B cell (primary cell): Measurements from ENCODE around the gene C12orf57. TPM values are rescaled to one million over a fixed set of nuclear protein-coding genes. Genes with fewer than 3 reads are reported as not detected.

Source experiments
- ATAC-seq: fragments of 200-7000 bp; cut with Tn5 transposase; one replicate; pipeline ENCODE4 v1.10.0; 2021; ENCODE audit warnings: low read depth, mild to moderate bottlenecking, moderate number of reproducible peaks, moderate library complexity
- CTCF ChIA-PET: fragments of 350-600 bp; sonication (Branson Sonifier 250); formaldehyde crosslinking; loops from one replicate; lab custom pipeline; 2021; ENCODE audit warnings: antibody characterized with exemption, inconsistent platforms; lab: Charles Lee
- POLR2A ChIA-PET: fragments of 350-600 bp; sonication (Branson Sonifier 250); formaldehyde crosslinking; loops from one replicate; lab custom pipeline; 2021; ENCODE audit warnings: antibody characterized with exemption; lab: Charles Lee
- DNase-seq: peaks from one replicate; pipeline ENCODE4 v3.0.0; 2013
- H2AFZ ChIP-seq: 2 replicates; pipeline ENCODE4 v1.6.1; 2012; ENCODE audit warnings: mild to moderate bottlenecking, low read depth, low read length; ENCODE audit not compliant: insufficient read depth, poor library complexity, severe bottlenecking
- H3K27ac ChIP-seq, 2 donors: 1 replicate in 1 of 2; 2 replicates in 1 of 2; pipeline ENCODE4 v1.5.1; 2012 to 2013; ENCODE audit warnings: low read length in 2 of 2, mild to moderate bottlenecking in 2 of 2, moderate library complexity in 1 of 2
- H3K27me3 ChIP-seq, 4 experiments: fragments of 200-600 bp in 1 of 4; sonication (generic) in 1 of 4; replicated peaks in 1 of 4; 1 replicate in 2 of 4; 2 replicates in 2 of 4; pipeline versions ENCODE4 v1.6.1 to v1.7.0; 2013 to 2016; ENCODE audit warnings: low read length in 3 of 4, mild to moderate bottlenecking in 2 of 4, mixed read lengths in 1 of 4, moderate library complexity in 1 of 4; ENCODE audit not compliant: insufficient read depth in 4 of 4, control insufficient read depth in 3 of 4; ENCODE audit errors: control extremely low read depth in 1 of 4
- H3K36me3 ChIP-seq, 2 experiments: replicated peaks in 1 of 2; 1 replicate in 1 of 2; 2 replicates in 1 of 2; pipeline versions ENCODE4 v1.6.1 to v1.7.1; 2013; ENCODE audit warnings: low read length in 1 of 2; ENCODE audit not compliant: insufficient read depth in 2 of 2, control insufficient read depth in 1 of 2; ENCODE audit errors: control extremely low read depth in 1 of 2, extremely low read depth in 1 of 2
- H3K4me1 ChIP-seq, 2 donors: fragments of 200-600 bp in 1 of 2; sonication (generic) in 1 of 2; 1 replicate in 1 of 2; 2 replicates in 1 of 2; pipeline versions ENCODE4 v1.5.1 to v1.6.1; 2013 to 2017; ENCODE audit warnings: low read length in 2 of 2; ENCODE audit not compliant: control insufficient read depth in 2 of 2, insufficient read depth in 2 of 2
- H3K4me2 ChIP-seq: replicated peaks from 2 replicates; pipeline ENCODE3; 2012; ENCODE audit warnings: mild to moderate bottlenecking, low read depth, low read length; ENCODE audit not compliant: poor library complexity, severe bottlenecking
- H3K4me3 ChIP-seq, 5 experiments: fragments of 200-600 bp in 1 of 5; sonication (generic) in 1 of 5; 1 replicate in 3 of 5; 2 replicates in 2 of 5; pipeline versions ENCODE4 v1.5.1 to v1.7.0; 2011 to 2016; ENCODE audit warnings: low read length in 4 of 5, mild to moderate bottlenecking in 4 of 5, low read depth in 2 of 5, control low read depth in 1 of 5, moderate library complexity in 1 of 5; ENCODE audit not compliant: insufficient read depth in 1 of 5; ENCODE audit errors: control extremely low read depth in 1 of 5, extremely low read depth in 1 of 5
- H3K79me2 ChIP-seq: fragments of 200-600 bp; sonication (generic); one replicate; pipeline ENCODE4 v1.6.0; 2016; ENCODE audit warnings: low read length; ENCODE audit not compliant: control insufficient read depth, insufficient read depth
- H3K9ac ChIP-seq: fragments of 200-600 bp; sonication (generic); 2 replicates; pipeline ENCODE4 v1.6.1; 2017; ENCODE audit warnings: mild to moderate bottlenecking, low read length, moderate library complexity
- H3K9me3 ChIP-seq, 3 donors: one replicate each; pipeline versions ENCODE4 v1.6.1 to v1.7.1; 2013; ENCODE audit warnings: low read length in 2 of 3; ENCODE audit not compliant: control insufficient read depth in 2 of 3, insufficient read depth in 1 of 3; ENCODE audit errors: control extremely low read depth in 1 of 3
- H4K20me1 ChIP-seq: 2 replicates; pipeline ENCODE4 v1.6.0; 2012; ENCODE audit warnings: mild to moderate bottlenecking, low read length; ENCODE audit not compliant: insufficient read depth, control insufficient read depth, poor library complexity, severe bottlenecking
- H3K27ac Mint-ChIP-seq: one replicate; pipeline ENCODE4 v1.8.0; 2021; ENCODE audit warnings: mixed read lengths
- H3K27me3 Mint-ChIP-seq: one replicate; pipeline ENCODE4 v1.8.0; 2021; ENCODE audit warnings: mixed read lengths
- H3K4me1 Mint-ChIP-seq: one replicate; pipeline ENCODE4 v1.8.0; 2021; ENCODE audit warnings: mixed read lengths
- H3K4me3 Mint-ChIP-seq: one replicate; pipeline ENCODE4 v1.8.0; 2021; ENCODE audit warnings: mixed read lengths
- H3K9me3 Mint-ChIP-seq: one replicate; pipeline ENCODE4 v1.8.0; 2022; ENCODE audit warnings: mixed read lengths; ENCODE audit not compliant: insufficient read depth
- CTCF ChIP-seq: fragments of 200-600 bp; IDR thresholded peaks from one replicate; pipeline ENCODE4 v1.8.0; 2022; ENCODE audit warnings: antibody characterized with exemption, mild to moderate bottlenecking
- EZH2 ChIP-seq: IDR thresholded peaks from 2 replicates; pipeline ENCODE4 v1.6.1; 2012; ENCODE audit warnings: borderline replicate concordance, low read depth, mild to moderate bottlenecking, moderate library complexity, low read length; ENCODE audit not compliant: insufficient read depth, poor library complexity, severe bottlenecking
- WGBS: methylation state at CpG from one replicate; pipeline ENCODE4 v1.1.5; 2013; ENCODE audit warnings: missing lambda C conversion rate; ENCODE audit not compliant: insufficient coverage; 5-methylcytosine and 5-hydroxymethylcytosine counted together
- intact Hi-C: fragments of 100-400 bp; cut with micrococcal nuclease; formaldehyde crosslinking; loops from one replicate; pipeline ENCODE4 v1.10.0; 2022
- polyA plus RNA-seq: library from polyadenylated mRNA; depleted of rRNA; stranded (reverse); fragments of >200 nt; gene quantifications from 2 replicates; pipeline ENCODE4 v1.2.3, GENCODE V29; 2012
- total RNA-seq, 2 donors: library from RNA; stranded (reverse); fragments of 120-200 nt in 1 of 2; gene quantifications; 1 replicate in 1 of 2; 2 replicates in 1 of 2; pipeline versions ENCODE4 v1.2.3 to v1.2.4, GENCODE V29; 2013 to 2022

The C12orf57 gene
- total and polyA plus RNA-seq, 2 donors (not counting 1 experiment from before 2014, with no cell fraction given) = 90.9 to 460 TPM

- intact Hi-C loops = loop anchor here (2.0 to 5.0 kb wide), 2 partner anchors 83 kb away; partner anchors contain the start of genes CDCA3, LPCAT3 and USP5
- H3K4me1 ChIP-seq = peaks cover 17 to 27% of the 10 kb centered on the region in 2 donors
- no peak for ATAC-seq
These were observed 8.2 kb upstream of the C12orf57 start for GRCh38 chr12:6935371-6936193.

More at GRCh38 chr12:6935371-6936193, 8.2 kb upstream of the C12orf57 start:
- H2AFZ ChIP-seq = no peak overlapping the region
- peaks cover 20% of the 10 kb centered on the region for H3K79me2 ChIP-seq
- H3K27ac ChIP-seq = peak overlapping the region; percentile 88 to 91
- Mint-ChIP-seq H3K4me3 (peak overlapping the region; percentile 41), H3K27ac (peak overlapping the region; percentile 97), H3K27me3 (no peaks in the 10 kb centered on the region), H3K9me3 (no peaks in the 10 kb centered on the region), H3K4me1 (peaks cover 39% of the 10 kb centered on the region)
- H3K9me3 ChIP-seq = no peaks in the 10 kb centered on the region
- H3K4me2 ChIP-seq = peak overlapping the region; percentile 97
- H4K20me1 ChIP-seq = no peaks in the 10 kb centered on the region
- peaks cover 0 to 16% of the 10 kb centered on the region in 2 experiments for H3K36me3 ChIP-seq
- H3K27me3 ChIP-seq = no peaks in the 10 kb centered on the region
- CTCF ChIA-PET = interaction anchor here (1.0 to 3.6 kb wide), 6 partner anchors 9 to 63 kb away, joined by 3 to 19 read pairs (median 7); partner anchors contain the start of genes C12orf57, RNU7-1 and SPSB2
- no peak overlapping the region for H3K9ac ChIP-seq
- H3K4me3 ChIP-seq = no peak overlapping the region
- 91% methylated on average over 11 of the region's 14 CpGs for WGBS
- TF ChIP-seq EZH2 (no peak), CTCF (no peak)
- no peak for DNase-seq
- POLR2A ChIA-PET = interaction anchor here (4.4 to 18.5 kb wide), 2 partner anchors 9 to 23 kb away, joined by 37 to 662 read pairs; partner anchors contain the start of genes ATN1 and PTPN6
